ENCODE data around the gene PMEL.

DNA sequence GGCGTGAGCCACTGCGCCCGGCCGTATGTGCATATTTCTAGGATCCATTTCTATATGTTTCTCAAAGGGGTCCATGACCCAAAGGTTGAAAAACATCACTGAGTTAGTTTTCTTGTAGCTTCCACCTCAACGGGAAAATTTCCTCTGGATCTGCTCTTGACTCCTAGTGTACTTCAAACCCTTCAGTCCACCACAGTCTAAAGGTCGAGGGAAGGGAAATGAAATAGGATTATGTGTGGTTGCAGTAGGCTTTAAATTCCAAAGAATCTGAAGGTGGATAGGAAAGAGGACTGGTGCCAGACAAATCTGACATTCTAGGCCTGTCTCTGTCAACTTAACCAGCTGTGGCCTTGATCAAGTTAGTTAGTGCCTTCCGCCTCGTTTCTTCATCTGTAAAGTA, 29.5 kb upstream of the PMEL start:
- TF ChIP-seq EZH2phosphoT487 (IDR thresholded peaks at IDR 0.05; ENCODE audit: insufficient read depth, low read depth) = no peak
- no peak for TF ChIP-seq EZH2 (IDR thresholded peaks at IDR 0.05; ENCODE audit: insufficient read depth, poor library complexity, severe bottlenecking)

All from GM23248 (cell line).